Activated naive CD8-positive, alpha-beta T cell treated with anti-CD3 and anti-CD28 coated beads, Interleukin-2, amount 50 U/mL, for 24 hours (primary cell): ENCODE data around the gene EIF3M.
A peak's percentile ranks its signal among the peaks of the same experiment; 100 is the strongest.
"Not testable (repeated sequence)": the region's sequence is repeated elsewhere in the genome, so short reads cannot be mapped to it uniquely, and the experiment has no call there.

Experiments
- ATAC-seq: fragments of 150-1000 bp; cut with Tn5 transposase; one replicate; pipeline ENCODE4 v1.10.0; 2021
- DNase-seq: peaks from one replicate; pipeline ENCODE4 v3.0.0; 2021
- H3K27ac Mint-ChIP-seq: one replicate; pipeline ENCODE4 v1.8.0; 2021; ENCODE audit warnings: mild to moderate bottlenecking, mixed read lengths
- H3K27me3 Mint-ChIP-seq: one replicate; pipeline ENCODE4 v1.8.0; 2021; ENCODE audit warnings: mixed read lengths
- H3K36me3 Mint-ChIP-seq: one replicate; pipeline ENCODE4 v1.8.0; 2021; ENCODE audit warnings: low read depth, mixed read lengths
- H3K4me1 Mint-ChIP-seq: one replicate; pipeline ENCODE4 v1.8.0; 2021; ENCODE audit warnings: mixed read lengths
- H3K4me3 Mint-ChIP-seq: one replicate; pipeline ENCODE4 v1.8.0; 2021; ENCODE audit warnings: mild to moderate bottlenecking, moderate library complexity, mixed read lengths
- H3K9me3 Mint-ChIP-seq: one replicate; pipeline ENCODE4 v1.8.0; 2021; ENCODE audit warnings: mixed read lengths

The EIF3M gene

DNA sequence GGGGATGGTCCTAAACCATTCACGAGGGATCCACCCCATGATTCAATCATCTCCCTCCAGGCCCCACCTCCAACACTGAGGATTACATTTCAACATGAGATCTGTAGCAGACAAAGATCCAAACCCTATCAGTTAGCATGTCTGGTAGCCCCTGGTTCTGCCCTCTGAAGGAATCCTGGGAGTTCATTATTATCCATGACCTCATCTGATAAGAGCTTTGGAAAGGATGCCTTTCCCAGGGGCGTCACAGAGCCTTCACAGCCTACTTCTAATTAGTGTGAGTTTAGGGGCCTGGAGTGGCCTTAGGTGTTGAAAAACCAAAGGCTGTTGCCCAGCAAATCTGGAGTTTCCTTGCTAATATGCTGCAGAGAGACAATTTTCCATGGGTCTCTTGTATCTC is 8.6 kb upstream of the EIF3M start:
- H3K4me1 Mint-ChIP-seq = no peaks in the 10 kb centered on the region
- no peak for ATAC-seq

DNA sequence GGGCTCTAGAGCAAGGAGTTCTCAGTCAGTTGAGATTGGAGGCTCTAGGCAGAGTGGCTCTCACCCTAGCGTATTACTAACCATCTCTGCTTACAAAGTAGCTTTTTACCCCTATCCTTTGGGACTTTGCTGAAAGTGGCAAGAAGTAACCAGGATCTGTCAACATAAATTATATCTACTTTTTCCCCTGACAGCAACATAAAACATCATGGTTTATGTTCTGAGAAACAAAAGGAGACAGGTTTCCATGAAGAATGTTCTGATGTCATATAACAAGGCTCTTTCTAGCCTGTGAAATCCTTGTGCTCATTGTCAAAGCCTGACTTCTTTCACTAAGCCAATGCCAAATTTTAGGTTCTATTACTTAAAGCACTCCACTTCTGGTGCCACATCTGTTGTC is 7.2 kb upstream of the EIF3M start:
- no peaks in the 10 kb centered on the region for H3K36me3 Mint-ChIP-seq
- no peaks in the 10 kb centered on the region for H3K4me1 Mint-ChIP-seq
- no peak for DNase-seq
- no peak overlapping the region for H3K4me3 Mint-ChIP-seq
- H3K9me3 Mint-ChIP-seq = no peaks in the 10 kb centered on the region
- H3K27ac Mint-ChIP-seq = no peak overlapping the region
- no peak for ATAC-seq
- peaks cover 3% of the 10 kb centered on the region for H3K27me3 Mint-ChIP-seq

More for the DNA sequence above, 8.6 kb upstream of the EIF3M start:
- no peaks in the 10 kb centered on the region for H3K9me3 Mint-ChIP-seq
- DNase-seq = no peak
- H3K36me3 Mint-ChIP-seq = no peaks in the 10 kb centered on the region
- H3K27me3 Mint-ChIP-seq = peaks cover 7% of the 10 kb centered on the region
- H3K4me3 Mint-ChIP-seq = no peak overlapping the region
- no peak overlapping the region for H3K27ac Mint-ChIP-seq

- no peak overlapping the region for H3K27ac Mint-ChIP-seq
- H3K4me3 Mint-ChIP-seq = no peak overlapping the region
- ATAC-seq (no peak), DNase-seq (no peak)
- H3K4me1 Mint-ChIP-seq = peaks cover 23% of the 10 kb centered on the region
- H3K27me3 Mint-ChIP-seq = no peaks in the 10 kb centered on the region
- no peaks in the 10 kb centered on the region for H3K9me3 Mint-ChIP-seq
- peaks cover 18% of the 10 kb centered on the region for H3K36me3 Mint-ChIP-seq
Observed at GRCh38 chr11:32580967-32581366, 2.7 kb upstream of the EIF3M start.

DNA sequence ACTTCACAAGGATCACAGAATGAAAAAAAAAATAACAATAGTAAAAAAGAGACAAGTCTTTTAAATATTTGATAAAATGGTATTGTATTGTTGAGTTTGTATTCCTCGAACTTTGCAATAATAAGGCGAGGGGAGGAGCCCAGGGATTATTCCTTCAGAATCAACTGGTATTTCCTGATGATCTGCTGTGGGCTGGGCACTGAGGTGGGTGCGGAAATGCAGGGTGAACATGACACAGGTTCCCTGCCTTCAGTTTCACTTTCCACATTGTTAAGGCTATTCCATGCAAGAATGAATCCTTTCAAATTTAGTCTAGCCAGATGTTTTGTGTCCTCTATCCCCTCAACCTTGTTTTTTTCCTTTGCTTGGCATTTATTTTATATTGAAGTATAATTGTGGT is 2.1 kb upstream of the EIF3M start:
- peaks cover 23% of the 10 kb centered on the region for H3K36me3 Mint-ChIP-seq
- H3K9me3 Mint-ChIP-seq = no peaks in the 10 kb centered on the region
- ATAC-seq (no peak), DNase-seq (no peak)
- peaks cover 29% of the 10 kb centered on the region for H3K4me1 Mint-ChIP-seq
- no peak overlapping the region for H3K27ac Mint-ChIP-seq
- no peaks in the 10 kb centered on the region for H3K27me3 Mint-ChIP-seq
- no peak overlapping the region for H3K4me3 Mint-ChIP-seq

DNA sequence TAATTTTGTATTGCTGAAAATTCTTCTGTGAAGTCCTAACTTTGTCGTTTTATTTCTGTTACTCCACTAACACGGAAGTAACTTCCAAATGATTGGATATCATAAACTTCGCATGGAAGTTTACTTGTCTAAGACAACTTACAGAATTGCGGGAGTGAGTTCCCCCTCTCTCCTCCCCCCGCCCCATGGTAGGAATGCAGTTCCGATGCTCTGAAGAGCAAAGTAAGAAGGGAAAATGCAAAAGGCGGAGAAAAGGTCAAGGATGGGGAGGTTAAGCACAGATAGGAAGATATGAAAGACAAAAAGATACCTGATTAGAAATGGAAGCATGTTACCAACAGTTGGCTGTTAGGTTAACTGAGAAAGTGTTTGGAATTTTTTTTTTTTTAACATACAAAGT is 1.3 kb downstream of the EIF3M start:
- ATAC-seq = no peak
- Mint-ChIP-seq H3K36me3 (peaks cover 49% of the 10 kb centered on the region), H3K9me3 (no peaks in the 10 kb centered on the region), H3K27ac (peak overlapping the region; percentile 99), H3K4me1 (peaks cover 44% of the 10 kb centered on the region), H3K27me3 (no peaks in the 10 kb centered on the region), H3K4me3 (peak overlapping the region; percentile 98)
- no peak for DNase-seq

DNA sequence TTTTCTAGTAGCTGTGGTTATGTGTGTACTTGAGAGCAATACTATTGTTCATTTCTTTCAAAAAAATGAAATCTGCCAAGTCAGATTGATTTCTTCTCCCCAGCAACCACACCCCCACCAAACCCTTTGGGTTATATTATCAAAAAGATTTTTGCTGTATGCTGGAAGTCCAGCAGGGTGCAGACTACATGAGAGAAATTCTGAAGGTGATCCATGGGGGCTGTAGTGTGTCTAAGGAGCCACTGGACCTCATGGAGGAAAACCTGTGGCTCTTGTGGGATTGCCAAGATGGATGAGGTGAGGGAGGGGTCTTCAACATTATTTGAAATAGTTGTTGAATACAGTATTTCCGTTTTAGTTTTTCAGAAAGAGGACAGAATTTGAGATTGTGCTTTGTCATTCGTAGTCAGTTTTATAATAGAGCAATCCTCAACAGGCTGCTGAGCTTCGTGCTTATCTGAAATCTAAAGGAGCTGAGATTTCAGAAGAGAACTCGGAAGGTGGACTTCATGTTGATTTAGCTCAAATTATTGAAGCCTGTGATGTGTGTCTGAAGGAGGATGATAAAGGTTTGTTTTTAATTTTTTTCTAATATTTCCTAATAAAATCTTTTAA is 3.1 kb downstream of the EIF3M start:
- peaks cover 64% of the 10 kb centered on the region for H3K36me3 Mint-ChIP-seq
- no peak overlapping the region for H3K27ac Mint-ChIP-seq
- no peaks in the 10 kb centered on the region for H3K27me3 Mint-ChIP-seq
- H3K9me3 Mint-ChIP-seq = no peaks in the 10 kb centered on the region
- DNase-seq (no peak), ATAC-seq (no peak)
- H3K4me3 Mint-ChIP-seq = peak overlapping the region; percentile 98
- peaks cover 47% of the 10 kb centered on the region for H3K4me1 Mint-ChIP-seq

GRCh38 chr11:32594272-32594671 is 10.6 kb downstream of the EIF3M start:
- ATAC-seq (peak; percentile 44), DNase-seq (no peak)
- peak overlapping the region; percentile 7 for H3K27ac Mint-ChIP-seq
- H3K9me3 Mint-ChIP-seq = no peaks in the 10 kb centered on the region
- no peaks in the 10 kb centered on the region for H3K27me3 Mint-ChIP-seq
- peaks cover 49% of the 10 kb centered on the region for H3K4me1 Mint-ChIP-seq
- H3K4me3 Mint-ChIP-seq = no peak overlapping the region
- H3K36me3 Mint-ChIP-seq = peaks cover 79% of the 10 kb centered on the region

GRCh38 chr11:32596114-32596513 is 12.5 kb downstream of the EIF3M start:
- H3K36me3 Mint-ChIP-seq = peaks cover 68% of the 10 kb centered on the region
- H3K4me1 Mint-ChIP-seq = peaks cover 47% of the 10 kb centered on the region
- H3K27ac Mint-ChIP-seq = peak overlapping the region; percentile 28
- not testable (repeated sequence) for H3K27me3 Mint-ChIP-seq, H3K4me3 Mint-ChIP-seq, H3K9me3 Mint-ChIP-seq
- peak; percentile 39 for DNase-seq
- peak; percentile 81 for ATAC-seq

GRCh38 chr11:32597921-32598320 is 14.3 kb downstream of the EIF3M start:
- no peak for DNase-seq
- Mint-ChIP-seq H3K4me3 (no peak overlapping the region), H3K9me3 (no peaks in the 10 kb centered on the region), H3K27me3 (no peaks in the 10 kb centered on the region), H3K4me1 (peaks cover 41% of the 10 kb centered on the region), H3K36me3 (peaks cover 59% of the 10 kb centered on the region), H3K27ac (peak overlapping the region; percentile 36)
- ATAC-seq = no peak

DNA sequence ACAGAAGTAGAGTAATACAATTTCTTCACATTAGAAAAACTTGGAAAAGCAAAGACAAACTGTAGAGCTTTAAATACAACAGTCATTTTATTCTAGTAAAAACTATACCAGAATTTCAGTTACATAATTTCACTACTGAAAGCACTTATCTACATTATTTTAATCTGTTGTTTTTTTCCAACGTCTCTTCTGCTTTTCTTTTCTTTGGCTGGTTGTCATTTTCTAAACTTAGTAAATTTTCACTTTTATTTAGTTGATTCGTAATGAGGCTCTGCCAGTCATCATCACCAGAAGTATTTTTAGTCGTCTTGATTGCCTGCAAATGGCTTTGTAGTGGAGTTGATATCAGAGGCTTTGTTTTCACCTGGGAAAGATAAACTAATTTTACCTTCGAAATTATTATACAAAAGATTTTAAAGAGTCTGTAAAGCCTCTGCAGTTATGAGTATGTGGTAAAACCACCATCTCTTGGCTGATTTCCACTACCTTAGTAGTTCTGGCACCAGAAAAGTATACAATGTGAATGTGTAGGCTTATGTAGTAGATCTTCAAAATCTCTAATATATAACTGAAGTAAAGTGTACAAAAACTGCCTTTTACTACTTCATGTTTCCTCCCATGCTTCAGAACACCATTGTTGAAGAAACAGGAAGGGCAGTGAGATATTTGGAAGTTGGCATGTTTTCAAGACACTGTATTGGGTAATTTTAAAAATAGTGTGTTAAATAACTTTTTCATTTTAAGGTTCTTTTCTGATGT is 19.2 kb downstream of the EIF3M start:
- Mint-ChIP-seq H3K4me3 (no peak overlapping the region), H3K27me3 (no peaks in the 10 kb centered on the region), H3K4me1 (peaks cover 5% of the 10 kb centered on the region), H3K9me3 (peaks cover 4% of the 10 kb centered on the region), H3K27ac (no peak overlapping the region), H3K36me3 (peaks cover 51% of the 10 kb centered on the region)
- no peak for DNase-seq
- ATAC-seq = no peak

DNA sequence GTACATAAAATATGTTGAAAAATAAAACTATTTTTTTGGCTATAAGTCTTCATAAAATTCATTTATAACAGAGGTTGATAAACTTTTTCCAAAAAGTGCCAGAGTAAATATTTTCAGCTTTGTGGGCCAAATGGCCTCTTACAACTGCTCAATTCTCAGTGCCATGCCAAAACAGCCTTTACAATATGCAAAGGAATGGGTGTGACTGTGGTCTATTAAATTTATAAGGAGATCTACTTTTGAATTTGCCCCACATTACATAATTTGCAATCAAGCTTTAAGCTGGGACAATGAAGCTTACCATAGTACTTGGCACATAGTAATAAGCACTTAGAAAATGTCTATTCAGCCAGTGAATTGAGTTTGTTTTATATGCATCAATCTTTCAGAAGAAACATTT is 22.6 kb downstream of the EIF3M start:
- no peak for DNase-seq
- Mint-ChIP-seq H3K9me3 (peaks cover 17% of the 10 kb centered on the region), H3K27ac (no peak overlapping the region), H3K36me3 (peaks cover 60% of the 10 kb centered on the region), H3K4me3 (no peak overlapping the region), H3K27me3 (no peaks in the 10 kb centered on the region), H3K4me1 (peaks cover 2% of the 10 kb centered on the region)
- no peak for ATAC-seq

DNA sequence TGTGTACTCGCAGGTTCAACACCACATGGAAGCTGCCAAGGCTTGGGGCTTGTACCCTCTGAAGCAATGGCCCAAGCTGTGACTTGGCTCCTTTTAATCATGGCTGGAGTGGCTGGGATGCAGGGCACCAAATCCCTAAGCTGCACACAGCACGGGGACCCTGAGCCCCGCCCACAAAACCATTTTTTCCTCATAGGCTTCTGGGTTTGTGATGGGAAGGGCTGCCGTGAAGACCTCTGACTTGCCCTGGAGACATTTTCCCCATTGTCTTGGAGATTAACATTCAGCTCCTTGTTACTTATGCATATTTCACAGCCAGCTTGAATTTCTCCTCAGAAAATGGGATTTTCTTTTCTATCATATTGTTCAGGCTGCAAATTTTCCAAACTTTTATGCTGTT is 25.2 kb downstream of the EIF3M start:
- Mint-ChIP-seq H3K9me3 (peaks cover 17% of the 10 kb centered on the region), H3K36me3 (peaks cover 46% of the 10 kb centered on the region)
- H3K27ac Mint-ChIP-seq, DNase-seq, H3K4me3 Mint-ChIP-seq, H3K4me1 Mint-ChIP-seq, ATAC-seq, H3K27me3 Mint-ChIP-seq: not testable (repeated sequence)

DNA sequence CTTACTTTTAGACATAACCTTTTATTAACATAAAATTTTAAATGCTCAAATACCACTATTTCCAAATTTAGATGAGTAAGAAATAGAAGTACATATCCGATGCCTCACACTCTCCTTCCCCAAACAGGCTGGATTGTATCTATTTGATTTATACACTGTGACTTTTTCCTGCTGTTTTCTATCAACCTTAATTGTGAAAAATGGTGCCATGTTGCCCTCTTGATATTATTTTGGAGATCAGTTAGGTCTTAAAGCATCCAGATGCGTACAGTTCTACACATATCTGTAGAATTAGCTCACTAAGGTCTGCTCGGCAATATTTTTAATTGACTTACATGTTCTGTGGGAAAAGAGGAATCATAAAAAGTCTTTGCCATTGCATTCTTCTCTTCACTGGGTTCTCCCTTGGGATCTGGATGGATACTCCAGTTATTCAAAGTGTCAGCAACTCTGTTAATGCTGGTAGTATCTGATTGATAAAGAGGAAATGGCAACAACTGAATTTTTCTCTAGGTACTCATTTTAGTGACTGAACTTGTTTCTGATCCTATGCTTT is 27.2 kb downstream of the EIF3M start:
- Mint-ChIP-seq H3K27ac (no peak overlapping the region), H3K4me1 (no peaks in the 10 kb centered on the region), H3K27me3 (no peaks in the 10 kb centered on the region), H3K9me3 (peaks cover 17% of the 10 kb centered on the region), H3K36me3 (peaks cover 30% of the 10 kb centered on the region), H3K4me3 (no peak overlapping the region)
- ATAC-seq (no peak), DNase-seq (no peak)

GRCh38 chr11:32613500-32614151 is 30.0 kb downstream of the EIF3M start:
- H3K4me1 Mint-ChIP-seq = no peaks in the 10 kb centered on the region
- no peak for ATAC-seq
- no peak for DNase-seq
- H3K4me3 Mint-ChIP-seq = no peak overlapping the region
- H3K27me3 Mint-ChIP-seq = no peaks in the 10 kb centered on the region
- no peak overlapping the region for H3K27ac Mint-ChIP-seq
- H3K9me3 Mint-ChIP-seq = peaks cover 9% of the 10 kb centered on the region
- H3K36me3 Mint-ChIP-seq = peaks cover 13% of the 10 kb centered on the region

DNA sequence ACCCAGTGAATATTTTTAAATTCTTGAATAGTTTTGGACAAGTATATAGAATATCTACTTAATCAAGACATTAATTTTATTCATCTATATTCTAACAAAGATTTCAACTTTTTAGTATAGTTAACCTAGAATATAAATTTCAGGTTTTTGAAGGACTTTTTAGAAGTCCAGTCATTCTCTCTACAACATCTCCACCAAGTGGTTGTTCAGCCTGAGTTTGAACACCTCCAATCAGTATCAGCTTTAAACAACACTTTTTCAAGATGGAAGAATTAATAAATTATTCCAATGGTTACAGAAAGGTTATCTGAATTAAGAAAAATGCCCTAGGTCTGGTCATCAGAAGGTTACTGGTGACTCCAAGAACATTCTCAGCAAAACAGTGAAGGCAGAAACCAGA is 31.8 kb downstream of the EIF3M start:
- Mint-ChIP-seq H3K4me1 (no peaks in the 10 kb centered on the region), H3K27ac (no peak overlapping the region), H3K9me3 (no peaks in the 10 kb centered on the region), H3K36me3 (no peaks in the 10 kb centered on the region), H3K27me3 (no peaks in the 10 kb centered on the region), H3K4me3 (no peak overlapping the region)
- DNase-seq (no peak), ATAC-seq (no peak)
